Stimulated activated CD4-positive, alpha-beta T cell treated with anti-CD3 and anti-CD28 coated beads, Interleukin-15, amount 100 ng/mL, for 1 hour (primary cell): ENCODE results near the gene FHDC1.

Experiments used
- DNase-seq, 2 donors: peaks; one replicate each; pipeline ENCODE4 v3.0.0-alpha.2; 2020; ENCODE audit warnings: low read depth in 1 of 2, low spot score in 1 of 2

Gene FHDC1

DNA sequence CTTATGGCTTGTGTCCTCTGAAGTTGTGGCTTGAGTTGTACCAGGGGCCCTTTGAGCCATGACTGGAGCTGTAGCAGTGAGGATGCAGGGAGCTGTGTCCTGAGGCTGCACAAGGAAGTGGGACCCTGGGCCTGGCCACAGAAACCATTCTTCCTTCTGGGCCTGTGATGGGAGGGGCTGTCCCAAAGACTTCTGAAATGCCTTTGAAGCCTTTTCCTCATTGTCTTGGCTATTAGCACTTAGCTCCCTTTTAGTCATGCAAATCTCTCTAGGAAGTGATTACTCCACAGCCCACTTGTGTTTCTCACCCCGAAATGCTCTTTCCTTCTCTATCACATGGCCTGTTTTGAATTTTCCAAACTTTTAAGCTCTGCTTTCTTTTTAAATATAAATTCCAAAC is 92.4 kb downstream of the FHDC1 start:
- DNase-seq = no peak
